Fibroblast of lung (primary cell): Measurements from ENCODE around the gene ZNG1F.
"Not testable (repeated sequence)": the region's sequence is repeated elsewhere in the genome, so short reads cannot be mapped to it uniquely, and the experiment has no call there.

Source experiments
- EZH2 ChIP-seq: IDR thresholded peaks from 2 replicates; pipeline ENCODE4 v1.5.1; 2012; ENCODE audit warnings: low read length, control low read depth, mild to moderate bottlenecking; ENCODE audit errors: missing control alignments
- TF ChIP-seq, protein P1 (sequence below), 2 donors: IDR thresholded peaks in 1 of 2; conservative IDR thresholded peaks in 1 of 2; 1 replicate in 1 of 2; 2 replicates in 1 of 2; pipeline ENCODE4 v1.5.1; 2011 to 2012; ENCODE audit warnings: low read length in 2 of 2, control low read depth in 1 of 2, inconsistent platforms in 1 of 2, low read depth in 1 of 2, mild to moderate bottlenecking in 1 of 2

DNA sequence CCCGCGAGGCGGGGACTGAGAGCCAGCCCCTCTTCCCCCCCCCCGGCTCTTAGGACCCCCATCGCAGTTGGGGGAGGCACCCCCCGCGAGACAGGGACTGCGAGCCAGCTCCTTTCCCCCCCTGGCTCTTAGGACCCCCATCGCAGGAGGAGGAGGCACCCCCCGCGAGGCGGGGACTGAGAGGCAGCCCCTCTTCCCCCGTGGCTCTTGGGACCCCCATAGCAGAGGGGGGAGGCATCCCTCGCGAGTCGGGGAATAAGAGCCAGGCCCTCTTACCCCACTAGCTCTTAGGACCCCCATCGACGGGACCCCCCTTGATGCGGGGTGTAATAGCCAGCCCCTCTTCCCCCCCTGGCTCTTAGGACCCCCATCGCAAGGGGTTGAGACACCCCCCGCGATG, 80.3 kb downstream of the ZNG1F start:
- TF ChIP-seq, protein P1, sequence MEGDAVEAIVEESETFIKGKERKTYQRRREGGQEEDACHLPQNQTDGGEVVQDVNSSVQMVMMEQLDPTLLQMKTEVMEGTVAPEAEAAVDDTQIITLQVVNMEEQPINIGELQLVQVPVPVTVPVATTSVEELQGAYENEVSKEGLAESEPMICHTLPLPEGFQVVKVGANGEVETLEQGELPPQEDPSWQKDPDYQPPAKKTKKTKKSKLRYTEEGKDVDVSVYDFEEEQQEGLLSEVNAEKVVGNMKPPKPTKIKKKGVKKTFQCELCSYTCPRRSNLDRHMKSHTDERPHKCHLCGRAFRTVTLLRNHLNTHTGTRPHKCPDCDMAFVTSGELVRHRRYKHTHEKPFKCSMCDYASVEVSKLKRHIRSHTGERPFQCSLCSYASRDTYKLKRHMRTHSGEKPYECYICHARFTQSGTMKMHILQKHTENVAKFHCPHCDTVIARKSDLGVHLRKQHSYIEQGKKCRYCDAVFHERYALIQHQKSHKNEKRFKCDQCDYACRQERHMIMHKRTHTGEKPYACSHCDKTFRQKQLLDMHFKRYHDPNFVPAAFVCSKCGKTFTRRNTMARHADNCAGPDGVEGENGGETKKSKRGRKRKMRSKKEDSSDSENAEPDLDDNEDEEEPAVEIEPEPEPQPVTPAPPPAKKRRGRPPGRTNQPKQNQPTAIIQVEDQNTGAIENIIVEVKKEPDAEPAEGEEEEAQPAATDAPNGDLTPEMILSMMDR (conservative IDR thresholded peaks at IDR 0.05 in 1 of 2, IDR thresholded peaks at IDR 0.05 in 1 of 2; ENCODE audit: low read depth in 1 of 2, low read length in 2 of 2), result not testable (repeated sequence)
- not testable (repeated sequence) for TF ChIP-seq EZH2
